CD14-positive monocyte (primary cell): Measurements from ENCODE around the gene CD180. TPM values are rescaled to one million over a fixed set of nuclear protein-coding genes. Genes with fewer than 3 reads are reported as not detected.

ENCODE experiments used
- DNase-seq, 3 donors: peaks; one replicate each; pipeline ENCODE4 v3.0.0-alpha.2; 2011 to 2022
- H2AFZ ChIP-seq: 2 replicates; pipeline ENCODE4 v1.6.0; 2012; ENCODE audit warnings: mild to moderate bottlenecking, low read depth, low read length, inconsistent platforms; ENCODE audit not compliant: insufficient read depth, poor library complexity, severe bottlenecking
- H3K27ac ChIP-seq, 2 donors: 1 replicate in 1 of 2; 2 replicates in 1 of 2; pipeline ENCODE4 v1.5.1; 2012 to 2013; ENCODE audit warnings: low read length in 2 of 2, control low read depth in 1 of 2, inconsistent platforms in 1 of 2, low read depth in 1 of 2, mild to moderate bottlenecking in 1 of 2
- H3K27me3 ChIP-seq, 2 donors: one replicate each; pipeline versions ENCODE4 v1.6.0 to v1.6.1; 2011 to 2013; ENCODE audit warnings: low read length in 2 of 2; ENCODE audit not compliant: control insufficient read depth in 2 of 2, insufficient read depth in 2 of 2
- H3K36me3 ChIP-seq, 2 donors: replicated peaks in 1 of 2; 1 replicate in 1 of 2; 2 replicates in 1 of 2; pipeline versions ENCODE4 v1.5.1 to v1.6.1; 2012 to 2013; ENCODE audit warnings: low read length in 2 of 2, control low read depth in 1 of 2, inconsistent platforms in 1 of 2, mild to moderate bottlenecking in 1 of 2; ENCODE audit not compliant: insufficient read depth in 2 of 2, control insufficient read depth in 1 of 2
- H3K4me1 ChIP-seq, 2 donors: 1 replicate in 1 of 2; 2 replicates in 1 of 2; pipeline versions ENCODE4 v1.5.1 to v1.6.1; 2012 to 2013; ENCODE audit warnings: low read length in 2 of 2, control low read depth in 1 of 2, inconsistent platforms in 1 of 2, mild to moderate bottlenecking in 1 of 2, moderate library complexity in 1 of 2; ENCODE audit not compliant: insufficient read depth in 2 of 2, control insufficient read depth in 1 of 2
- H3K4me2 ChIP-seq: replicated peaks from 2 replicates; pipeline ENCODE3; 2012; ENCODE audit warnings: low read length, moderate library complexity, mild to moderate bottlenecking; ENCODE audit not compliant: poor library complexity, severe bottlenecking; ENCODE audit errors: extremely low read depth
- H3K4me3 ChIP-seq, 3 experiments: fragments of 200-600 bp in 1 of 3; sonication (generic) in 1 of 3; replicated peaks in 1 of 3; 1 replicate in 2 of 3; 2 replicates in 1 of 3; pipeline ENCODE4 v1.5.1; 2011 to 2013; ENCODE audit warnings: low read length in 3 of 3, mild to moderate bottlenecking in 3 of 3, control low read depth in 2 of 3, low read depth in 2 of 3, inconsistent platforms in 1 of 3, moderate library complexity in 1 of 3
- H3K79me2 ChIP-seq: 2 replicates; pipeline ENCODE4 v1.6.0; 2012; ENCODE audit warnings: mild to moderate bottlenecking, control low read depth, inconsistent platforms, low read length, moderate library complexity; ENCODE audit not compliant: insufficient read depth
- H3K9ac ChIP-seq: 2 replicates; pipeline ENCODE4 v1.6.0; 2017; ENCODE audit warnings: low read length, mild to moderate bottlenecking; ENCODE audit not compliant: insufficient read depth, poor library complexity, severe bottlenecking
- H3K9me3 ChIP-seq, 2 donors: replicated peaks in 1 of 2; 1 replicate in 1 of 2; 2 replicates in 1 of 2; pipeline versions ENCODE4 v1.5.1 to v1.6.1; 2012 to 2013; ENCODE audit warnings: low read length in 2 of 2, control low read depth in 1 of 2; ENCODE audit not compliant: control insufficient read depth in 1 of 2, insufficient read depth in 1 of 2
- H4K20me1 ChIP-seq: 2 replicates; pipeline ENCODE4 v1.6.0; 2012; ENCODE audit warnings: mild to moderate bottlenecking, low read length, control low read depth, moderate library complexity; ENCODE audit not compliant: insufficient read depth
- H3K27ac Mint-ChIP-seq, 7 donors: one replicate each; pipeline ENCODE4 v1.8.0; 2020; ENCODE audit warnings: mild to moderate bottlenecking in 7 of 7, mixed read lengths in 7 of 7, moderate library complexity in 6 of 7, inconsistent platforms in 2 of 7
- H3K27me3 Mint-ChIP-seq, 3 donors: one replicate each; pipeline ENCODE4 v1.8.0; 2021 to 2022; ENCODE audit warnings: low read depth in 3 of 3, mild to moderate bottlenecking in 3 of 3, mixed read lengths in 3 of 3, moderate library complexity in 3 of 3, inconsistent platforms in 1 of 3
- H3K36me3 Mint-ChIP-seq, 2 donors: one replicate each; pipeline ENCODE4 v1.8.0; 2020; ENCODE audit warnings: mixed read lengths in 2 of 2, inconsistent platforms in 1 of 2, mild to moderate bottlenecking in 1 of 2
- H3K4me1 Mint-ChIP-seq: one replicate; pipeline ENCODE4 v1.8.0; 2020; ENCODE audit warnings: mild to moderate bottlenecking, mixed read lengths
- H3K4me3 Mint-ChIP-seq, 2 donors: one replicate each; pipeline ENCODE4 v1.8.0; 2020; ENCODE audit warnings: mild to moderate bottlenecking in 2 of 2, mixed read lengths in 2 of 2, moderate library complexity in 1 of 2
- H3K9me3 Mint-ChIP-seq, 7 donors: one replicate each; pipeline ENCODE4 v1.8.0; 2020 to 2022; ENCODE audit warnings: mixed read lengths in 7 of 7, mild to moderate bottlenecking in 6 of 7, moderate library complexity in 6 of 7, inconsistent platforms in 2 of 7
- CTCF ChIP-seq: fragments of 200-600 bp; IDR thresholded peaks from one replicate; pipeline ENCODE4 v1.8.0; 2022; ENCODE audit warnings: antibody characterized with exemption, mild to moderate bottlenecking
- WGBS: methylation state at CpG from one replicate; pipeline ENCODE4 v1.1.5; 2013; ENCODE audit warnings: missing lambda C conversion rate; ENCODE audit not compliant: insufficient coverage; 5-methylcytosine and 5-hydroxymethylcytosine counted together
- intact Hi-C, 2 donors: fragments of 100-400 bp; cut with micrococcal nuclease; formaldehyde crosslinking; loops; one replicate each; pipeline versions ENCODE4 v1.15.0 to v1.15.1; 2023
- polyA plus RNA-seq, 3 donors: library from polyadenylated mRNA; depleted of rRNA in 1 of 3; unstranded in 2 of 3; stranded (reverse) in 1 of 3; fragments of 300-500 nt in 2 of 3; fragments of >200 nt in 1 of 3; fragmentation: Illumina TruSeq in 2 of 3; gene quantifications; 1 replicate in 2 of 3; 2 replicates in 1 of 3; pipeline ENCODE4 v1.2.3, GENCODE V29; 2012 to 2021

CD180 gene
- polyA plus RNA-seq, 3 donors: 6.1 to 22.0 (median 11.7) TPM

- Histone ChIP-seq H4K20me1 (no peaks in the 10 kb centered on the region), H3K4me2 (peak overlapping the region; percentile 6), H2AFZ (peak overlapping the region; percentile 33), H3K4me1 (peaks cover 29 to 43% of the 10 kb centered on the region in 2 donors), H3K27me3 (no peaks in the 10 kb centered on the region), H3K4me3 (no peak overlapping the region), H3K9me3 (peaks cover 0 to 4% of the 10 kb centered on the region in 2 donors), H3K9ac (no peak overlapping the region), H3K79me2 (peaks cover 2% of the 10 kb centered on the region), H3K27ac (peak overlapping the region; percentile 29 to 53), H3K36me3 (no peaks in the 10 kb centered on the region)
- Mint-ChIP-seq H3K9me3 (peaks cover 0 to 6% (median 3%) of the 10 kb centered on the region in 7 donors), H3K4me3 (no peak overlapping the region), H3K4me1 (peaks cover 19% of the 10 kb centered on the region), H3K27ac (no peak overlapping the region), H3K27me3 (no peaks in the 10 kb centered on the region), H3K36me3 (peaks cover 2 to 4% of the 10 kb centered on the region in 2 donors)
- intact Hi-C loops: no loop called here
- peak; percentile 36 to 49 (median 38) for DNase-seq
- no peak for TF ChIP-seq CTCF
- 64% methylated on average over 2 of the region's 3 CpGs for WGBS
Observed at GRCh38 chr5:67170767-67171166, 25.8 kb downstream of the CD180 start.

- Histone ChIP-seq H3K79me2 (peaks cover 6% of the 10 kb centered on the region), H3K4me1 (peaks cover 35 to 52% of the 10 kb centered on the region in 2 donors), H3K27me3 (no peaks in the 10 kb centered on the region), H3K36me3 (no peaks in the 10 kb centered on the region), H2AFZ (no peak overlapping the region), H3K9ac (no peak overlapping the region), H3K9me3 (no peaks in the 10 kb centered on the region), H3K27ac (no peak overlapping the region), H4K20me1 (no peaks in the 10 kb centered on the region), H3K4me3 (no peak overlapping the region), H3K4me2 (no peak overlapping the region)
- H3K27ac Mint-ChIP-seq: peak overlapping the region in 1 of 7 donors; percentile 9
- peaks cover 27% of the 10 kb centered on the region for H3K4me1 Mint-ChIP-seq
- no peak for DNase-seq
- peaks cover 0 to 2% (median 0%) of the 10 kb centered on the region in 7 donors for H3K9me3 Mint-ChIP-seq
- H3K27me3 Mint-ChIP-seq: peaks cover 0 to 3% (median 0%) of the 10 kb centered on the region in 3 donors
- no peak for TF ChIP-seq CTCF
- H3K36me3 Mint-ChIP-seq: peaks cover 2 to 12% of the 10 kb centered on the region in 2 donors
- intact Hi-C loops: loop anchor here in 1 of 2 donors (5.0 kb wide), 1 partner anchor 39 kb away; no protein-coding TSS in a partner anchor
- no peak overlapping the region for H3K4me3 Mint-ChIP-seq
- WGBS: no CpG with 5 or more reads among the region's 4 CpGs
Observed at GRCh38 chr5:67168069-67168468, 28.5 kb downstream of the CD180 start.
